GM18498 (cell line): ENCODE measurements around the gene GPATCH2.
"Not testable (repeated sequence)": the region's sequence is repeated elsewhere in the genome, so short reads cannot be mapped to it uniquely, and the experiment has no call there.

ENCODE experiments used
- ATAC-seq: cut with Tn5 transposase; IDR thresholded peaks from one replicate; pipeline ENCODE4 v1.9.1; 2021; ENCODE audit warnings: mild to moderate bottlenecking, moderate library complexity; ENCODE audit not compliant: unreplicated experiment

The GPATCH2 gene

GRCh38 chr1:217584286-217584811 is 46.5 kb downstream of the GPATCH2 start:
- not testable (repeated sequence) for ATAC-seq

- ATAC-seq = no peak
These were observed 53.6 kb downstream of the GPATCH2 start for GRCh38 chr1:217577336-217577735.

GRCh38 chr1:217574265-217574949 is 56.5 kb downstream of the GPATCH2 start:
- no peak for ATAC-seq

GRCh38 chr1:217569021-217569420 is 61.9 kb downstream of the GPATCH2 start:
- no peak for ATAC-seq

- no peak for ATAC-seq
These were observed 62.7 kb downstream of the GPATCH2 start for GRCh38 chr1:217568200-217568599.

GRCh38 chr1:217564833-217565232 is 66.1 kb downstream of the GPATCH2 start:
- ATAC-seq = no peak

- ATAC-seq = no peak
These were observed 66.7 kb downstream of the GPATCH2 start for GRCh38 chr1:217564207-217564606.

GRCh38 chr1:217563179-217563578 is 67.7 kb downstream of the GPATCH2 start:
- no peak for ATAC-seq

GRCh38 chr1:217562229-217562878 is 68.5 kb downstream of the GPATCH2 start:
- no peak for ATAC-seq

GRCh38 chr1:217561446-217561845 is 69.4 kb downstream of the GPATCH2 start:
- ATAC-seq = no peak

GRCh38 chr1:217554849-217555248 is 76.0 kb downstream of the GPATCH2 start:
- no peak for ATAC-seq

- ATAC-seq = no peak
These were observed 76.9 kb downstream of the GPATCH2 start for GRCh38 chr1:217553949-217554509.

- ATAC-seq = no peak
These were observed 78.4 kb downstream of the GPATCH2 start for GRCh38 chr1:217552339-217552951.

GRCh38 chr1:217542837-217543236 is 88.1 kb downstream of the GPATCH2 start:
- peak; percentile 99 for ATAC-seq

GRCh38 chr1:217542136-217542777 is 88.6 kb downstream of the GPATCH2 start:
- no peak for ATAC-seq

- ATAC-seq = no peak
These were observed 90.6 kb downstream of the GPATCH2 start for GRCh38 chr1:217540321-217540720.

- ATAC-seq = no peak
These were observed 91.4 kb downstream of the GPATCH2 start for GRCh38 chr1:217539510-217539909.

GRCh38 chr1:217535601-217536377 is 95.1 kb downstream of the GPATCH2 start:
- no peak for ATAC-seq

- no peak for ATAC-seq
These were observed 96.3 kb downstream of the GPATCH2 start for GRCh38 chr1:217534566-217534965.

- no peak for ATAC-seq
These were observed 102.6 kb downstream of the GPATCH2 start for GRCh38 chr1:217528271-217528670.
